Prostate gland (tissue), 2 donors: ENCODE results near the gene STXBP6.

Experiments used
- POLR2A ChIP-seq: fragments of 450-650 bp; IDR thresholded peaks from one replicate; pipeline ENCODE4 v1.6.1; 2016; ENCODE audit warnings: antibody characterized with exemption, mild to moderate bottlenecking
- TF ChIP-seq, protein P1 (sequence below), 4 experiments: fragments of 200-600 bp in 2 of 4; fragments of 450-650 bp in 2 of 4; sonication (generic) in 2 of 4; IDR thresholded peaks; 1 replicate in 3 of 4; 2 replicates in 1 of 4; pipeline ENCODE4 v1.5.1; 2016 to 2019; ENCODE audit warnings: antibody characterized with exemption in 4 of 4, mild to moderate bottlenecking in 2 of 4, moderate library complexity in 2 of 4

DNA sequence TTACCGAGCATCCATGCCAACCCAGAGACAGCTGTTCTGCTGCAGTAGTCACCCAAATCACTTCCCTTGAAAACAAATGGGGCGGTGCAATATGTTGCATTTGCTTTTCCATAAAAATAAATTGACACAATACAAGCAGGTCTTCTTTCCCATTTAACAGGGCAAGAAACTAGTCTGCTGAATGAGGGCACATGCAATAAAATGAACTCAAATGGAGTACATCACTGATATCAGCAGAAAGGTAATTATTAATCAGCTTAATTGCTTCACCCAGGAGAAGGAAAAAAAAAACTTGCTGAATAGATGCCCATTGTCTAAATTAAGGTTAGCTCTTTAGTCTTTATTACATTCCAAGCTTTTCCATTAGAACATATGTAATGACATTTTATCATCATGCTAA, 240.8 kb downstream of the STXBP6 start:
- TF ChIP-seq, protein P1, sequence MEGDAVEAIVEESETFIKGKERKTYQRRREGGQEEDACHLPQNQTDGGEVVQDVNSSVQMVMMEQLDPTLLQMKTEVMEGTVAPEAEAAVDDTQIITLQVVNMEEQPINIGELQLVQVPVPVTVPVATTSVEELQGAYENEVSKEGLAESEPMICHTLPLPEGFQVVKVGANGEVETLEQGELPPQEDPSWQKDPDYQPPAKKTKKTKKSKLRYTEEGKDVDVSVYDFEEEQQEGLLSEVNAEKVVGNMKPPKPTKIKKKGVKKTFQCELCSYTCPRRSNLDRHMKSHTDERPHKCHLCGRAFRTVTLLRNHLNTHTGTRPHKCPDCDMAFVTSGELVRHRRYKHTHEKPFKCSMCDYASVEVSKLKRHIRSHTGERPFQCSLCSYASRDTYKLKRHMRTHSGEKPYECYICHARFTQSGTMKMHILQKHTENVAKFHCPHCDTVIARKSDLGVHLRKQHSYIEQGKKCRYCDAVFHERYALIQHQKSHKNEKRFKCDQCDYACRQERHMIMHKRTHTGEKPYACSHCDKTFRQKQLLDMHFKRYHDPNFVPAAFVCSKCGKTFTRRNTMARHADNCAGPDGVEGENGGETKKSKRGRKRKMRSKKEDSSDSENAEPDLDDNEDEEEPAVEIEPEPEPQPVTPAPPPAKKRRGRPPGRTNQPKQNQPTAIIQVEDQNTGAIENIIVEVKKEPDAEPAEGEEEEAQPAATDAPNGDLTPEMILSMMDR (IDR thresholded peaks at IDR 0.05): no peak
- no peak for TF ChIP-seq POLR2A
